HL-60/S4 (cell line): ENCODE measurements around the gene ALG14.
"Not testable (repeated sequence)": the region's sequence is repeated elsewhere in the genome, so short reads cannot be mapped to it uniquely, and the experiment has no call there.

ENCODE experiments used
- in situ Hi-C: fragments of 300-500 bp; cut with MboI; formaldehyde crosslinking; loops from 2 replicates; pipeline ENCODE4 v1.14.3; 2022; ENCODE audit warnings: low sequenced_read_pairs

The ALG14 gene

DNA sequence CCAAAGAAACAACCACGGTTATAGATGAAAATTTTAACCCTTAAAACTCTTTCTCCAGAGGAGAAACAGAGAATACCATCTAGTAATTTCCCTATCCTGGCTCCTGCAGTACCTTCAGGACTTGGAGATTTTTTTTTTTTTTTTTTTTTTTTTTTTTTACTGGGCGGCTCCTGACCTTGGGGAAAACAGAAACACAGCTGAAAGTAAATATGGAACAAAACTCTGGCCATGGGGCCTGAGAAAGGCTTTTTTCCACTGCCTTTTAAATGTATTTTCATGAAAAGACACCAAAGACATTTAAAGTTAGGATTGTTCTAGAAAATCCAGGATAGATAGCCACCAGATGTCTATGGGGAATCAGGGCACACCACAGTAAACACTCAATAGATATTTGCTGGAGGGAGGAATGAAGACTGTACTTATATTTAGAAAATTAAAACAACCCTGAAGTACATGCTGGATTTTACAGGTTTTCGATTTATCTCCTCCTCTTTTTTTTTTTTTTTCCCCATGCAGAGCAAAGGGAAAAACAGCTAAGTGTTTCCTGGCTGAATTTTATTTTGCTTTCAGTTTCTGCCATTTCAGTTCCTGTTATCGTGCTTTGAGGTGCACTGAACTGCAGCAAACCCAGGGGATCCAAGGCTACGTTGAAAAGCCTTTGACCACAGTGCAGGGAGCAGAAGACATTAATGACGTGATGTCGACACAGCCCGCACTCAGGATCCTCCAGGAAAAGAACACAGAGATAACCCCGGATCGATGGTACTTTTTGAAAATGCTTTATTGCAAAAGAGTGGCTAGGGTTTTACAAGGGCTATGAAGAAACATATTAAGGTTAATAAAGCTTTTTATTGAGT, 110.1 kb downstream of the ALG14 start:
- in situ Hi-C loops, result no loop called here

DNA sequence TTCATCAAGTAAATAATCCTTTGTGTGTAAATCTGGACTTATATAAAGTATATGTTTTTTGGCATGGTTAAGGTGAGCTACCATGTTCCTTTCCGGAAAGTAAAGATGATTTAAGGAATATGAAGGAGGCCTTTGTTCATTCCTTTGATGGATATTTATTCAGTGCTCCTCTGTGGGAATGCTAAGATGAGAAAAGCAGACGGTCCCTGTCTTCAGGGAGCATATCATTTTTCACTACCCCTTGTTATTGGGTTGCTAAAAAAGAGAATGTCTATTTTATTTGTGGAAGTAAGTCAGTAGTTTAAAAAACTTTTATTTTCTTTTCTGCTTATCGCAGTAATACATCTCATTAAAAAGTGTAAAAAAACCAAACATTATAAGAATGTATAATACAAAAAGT, 110.8 kb downstream of the ALG14 start:
- in situ Hi-C loops, result no loop called here

- in situ Hi-C loops, result no loop called here
These were observed 111.2 kb downstream of the ALG14 start for GRCh38 chr1:94961582-94961981.

- in situ Hi-C loops, result no loop called here
These were observed 114.7 kb downstream of the ALG14 start for GRCh38 chr1:94958081-94958480.

DNA sequence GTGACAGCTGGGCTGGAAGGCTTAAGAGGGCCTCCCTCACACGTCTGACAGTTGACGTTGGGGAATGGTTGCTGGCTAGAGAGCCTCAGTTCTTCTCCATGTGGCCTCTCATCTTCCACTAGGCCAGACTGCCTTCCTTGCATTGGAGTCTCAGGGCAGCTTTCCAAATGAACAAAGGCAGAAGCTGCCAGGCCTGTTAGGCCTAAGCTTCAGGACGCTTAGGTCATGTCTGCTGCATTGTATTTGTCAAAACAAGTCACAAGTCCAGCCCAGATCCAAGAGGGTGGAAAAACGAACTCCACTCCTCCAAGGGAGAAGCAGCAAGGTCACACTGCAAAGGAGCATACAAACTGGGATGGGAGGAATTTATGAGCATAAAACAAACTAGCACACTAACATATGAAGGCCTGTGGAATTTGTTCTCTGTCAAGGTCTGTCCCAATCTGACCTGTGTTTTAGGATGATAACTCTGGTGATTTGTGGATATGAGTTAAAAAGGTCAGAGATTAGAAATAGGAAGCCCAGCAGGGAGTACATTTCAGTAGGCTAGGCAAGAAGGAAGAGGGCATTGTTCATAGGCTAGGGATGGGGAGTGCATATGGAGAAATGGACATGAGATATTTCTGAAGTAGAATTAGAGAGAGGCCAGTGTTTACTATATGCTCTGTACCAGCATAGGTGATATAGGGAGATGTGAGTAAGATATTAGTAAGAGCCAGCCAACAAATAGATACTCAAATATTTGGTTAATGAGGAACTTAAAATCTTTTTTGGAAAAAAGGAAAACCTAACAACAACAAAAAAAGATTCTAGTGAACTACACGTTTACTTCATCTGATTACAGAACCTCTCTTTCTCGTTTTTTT, 116.8 kb downstream of the ALG14 start:
- in situ Hi-C loops, result no loop called here

DNA sequence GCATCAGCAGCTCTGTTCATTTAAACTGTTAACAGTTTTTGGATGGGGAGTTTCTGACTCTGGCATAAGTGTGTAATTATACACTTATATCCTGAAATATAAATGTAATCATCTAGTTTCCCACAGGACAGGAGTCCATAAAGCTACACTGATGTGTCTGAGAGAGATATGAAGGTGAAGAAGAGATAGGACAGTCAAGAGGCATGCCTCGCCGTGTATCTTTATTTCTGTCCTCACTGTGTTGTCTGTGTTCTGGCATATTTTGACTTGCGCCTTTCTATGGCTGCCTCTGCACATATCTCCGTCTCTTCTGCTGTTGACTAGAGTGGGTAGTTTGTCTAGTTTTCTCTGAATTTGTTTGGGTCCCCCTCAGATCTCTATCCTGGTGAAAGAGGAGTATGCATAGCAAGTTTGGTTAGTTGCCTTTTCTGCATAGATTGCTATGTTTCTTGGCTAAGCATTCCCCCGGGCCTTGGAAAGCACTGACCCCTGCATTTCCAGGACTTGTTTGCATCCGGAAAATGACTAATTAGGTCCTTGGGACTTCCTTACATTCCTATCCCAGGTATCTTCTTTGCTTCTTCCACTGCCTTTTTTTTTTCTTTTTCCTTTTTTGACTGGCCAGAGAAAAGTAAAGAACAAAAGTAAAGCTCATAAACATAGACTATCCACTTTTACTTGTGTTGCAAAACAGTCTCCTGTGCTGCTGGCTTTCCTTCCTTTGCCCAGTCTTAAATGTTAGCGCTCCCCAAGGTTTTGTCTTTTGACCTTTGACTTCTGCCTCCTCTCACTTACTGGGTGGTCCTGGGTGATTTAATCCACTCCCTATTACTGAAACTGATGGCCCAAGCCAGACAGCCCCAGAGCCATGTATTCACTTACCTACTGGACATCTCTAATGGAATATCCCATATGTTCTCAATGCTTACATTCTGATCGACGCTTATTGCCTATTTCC, 118.2 kb downstream of the ALG14 start:
- in situ Hi-C loops, result no loop called here

GRCh38 chr1:94953746-94954145, 119.0 kb downstream of the ALG14 start:
- in situ Hi-C loops, result no loop called here

GRCh38 chr1:94953107-94953506, 119.6 kb downstream of the ALG14 start:
- in situ Hi-C loops, result no loop called here

DNA sequence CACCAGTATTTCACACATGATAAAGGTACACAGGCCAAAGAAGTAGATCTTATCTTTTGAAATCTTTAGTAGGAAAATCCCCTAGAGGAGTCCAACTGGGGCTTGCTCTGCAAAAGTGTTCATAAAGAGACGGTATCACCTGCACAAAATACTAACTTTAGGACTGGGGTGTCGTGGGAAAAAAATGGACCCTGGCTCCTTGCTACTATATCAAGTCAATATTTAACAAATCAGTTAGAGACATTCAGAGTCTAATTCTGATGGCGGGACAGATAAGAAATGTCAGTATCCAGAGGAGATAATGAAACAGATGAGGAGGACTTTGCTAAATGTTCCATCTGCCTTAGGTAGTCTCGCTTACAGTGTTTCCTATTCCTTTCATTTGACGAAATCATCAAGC, 120.2 kb downstream of the ALG14 start:
- in situ Hi-C loops, result no loop called here

DNA sequence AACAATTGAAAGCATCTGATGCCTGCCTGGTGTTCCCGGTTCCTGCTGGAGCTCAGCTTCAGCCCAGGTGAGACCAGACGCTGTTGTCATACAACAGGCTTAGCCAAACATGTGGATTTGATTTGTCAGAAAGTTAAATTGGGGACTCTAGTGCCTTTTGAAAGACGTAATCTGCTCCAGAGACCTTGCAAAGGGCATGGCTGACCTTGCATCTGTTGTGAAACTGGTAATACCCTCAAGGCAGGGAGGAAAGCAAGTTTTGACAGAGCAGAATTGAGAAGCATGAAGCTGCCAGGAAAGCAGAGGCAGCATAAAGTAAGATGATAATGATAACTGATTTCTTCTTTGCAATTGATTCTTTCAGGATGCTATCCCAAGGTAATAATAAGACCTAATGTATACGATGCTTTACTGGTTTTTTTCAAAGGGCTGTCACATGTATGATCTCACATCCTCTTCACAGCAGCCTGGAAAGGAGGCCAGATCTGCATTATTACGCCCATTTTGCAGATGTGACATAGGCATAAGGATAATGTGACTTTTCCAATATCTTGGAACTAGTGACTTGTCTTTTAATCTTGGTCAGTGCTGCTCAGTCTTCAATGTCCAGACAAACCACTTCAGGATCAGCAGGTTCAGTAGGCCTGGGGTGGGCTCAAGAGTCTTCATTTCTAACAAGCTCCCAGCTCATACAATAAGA, 121.1 kb downstream of the ALG14 start:
- in situ Hi-C loops, result no loop called here

- in situ Hi-C loops, result no loop called here
These were observed 121.7 kb downstream of the ALG14 start for GRCh38 chr1:94951046-94951445.

DNA sequence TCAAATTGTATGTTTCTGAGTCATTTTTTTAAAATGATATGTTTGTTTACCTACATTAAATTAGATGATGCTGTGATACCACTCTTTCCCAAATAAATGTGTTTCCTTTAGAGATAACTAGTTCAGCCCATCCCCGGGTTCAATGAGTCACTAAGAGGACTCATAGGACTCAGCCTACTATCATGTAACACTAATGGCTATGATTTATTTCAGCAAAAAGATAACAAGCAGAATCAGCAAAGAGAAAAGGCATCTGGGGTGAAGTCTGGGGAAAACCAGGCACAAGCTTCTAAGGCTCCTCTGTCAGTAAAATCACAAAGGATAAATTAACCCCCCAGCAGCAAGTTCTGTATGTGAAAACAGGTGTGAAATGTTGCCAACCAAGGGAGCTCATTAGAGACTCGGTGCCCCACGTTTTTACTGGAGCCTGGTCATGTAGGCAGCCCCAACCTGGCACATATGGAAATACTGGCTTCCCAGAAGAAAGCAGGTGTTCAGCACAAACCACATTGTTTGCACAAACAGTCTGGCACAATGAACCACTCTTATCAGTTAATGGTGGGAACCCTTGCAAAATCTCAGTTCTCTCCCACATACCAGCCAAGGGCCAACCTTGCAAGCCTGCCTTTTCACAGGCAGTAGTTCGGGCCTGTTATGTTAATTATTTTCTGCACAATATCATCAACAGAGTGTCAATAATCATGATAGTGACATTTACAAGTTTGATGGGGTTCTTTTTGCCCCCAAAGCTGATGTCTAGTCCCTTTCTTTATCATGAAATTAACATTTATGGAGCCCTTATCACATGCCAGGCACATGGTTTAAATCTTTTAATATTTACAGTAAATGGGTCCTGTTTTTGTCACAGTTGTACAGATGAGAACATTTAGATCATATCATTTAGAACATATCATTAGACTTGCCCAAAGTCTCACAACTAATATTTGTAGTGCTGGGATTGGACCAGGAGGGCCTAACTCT, 122.8 kb downstream of the ALG14 start:
- in situ Hi-C loops, result no loop called here

GRCh38 chr1:94947437-94947836, 125.3 kb downstream of the ALG14 start:
- in situ Hi-C loops, result no loop called here

GRCh38 chr1:94946886-94947285, 125.9 kb downstream of the ALG14 start:
- in situ Hi-C loops, result no loop called here

DNA sequence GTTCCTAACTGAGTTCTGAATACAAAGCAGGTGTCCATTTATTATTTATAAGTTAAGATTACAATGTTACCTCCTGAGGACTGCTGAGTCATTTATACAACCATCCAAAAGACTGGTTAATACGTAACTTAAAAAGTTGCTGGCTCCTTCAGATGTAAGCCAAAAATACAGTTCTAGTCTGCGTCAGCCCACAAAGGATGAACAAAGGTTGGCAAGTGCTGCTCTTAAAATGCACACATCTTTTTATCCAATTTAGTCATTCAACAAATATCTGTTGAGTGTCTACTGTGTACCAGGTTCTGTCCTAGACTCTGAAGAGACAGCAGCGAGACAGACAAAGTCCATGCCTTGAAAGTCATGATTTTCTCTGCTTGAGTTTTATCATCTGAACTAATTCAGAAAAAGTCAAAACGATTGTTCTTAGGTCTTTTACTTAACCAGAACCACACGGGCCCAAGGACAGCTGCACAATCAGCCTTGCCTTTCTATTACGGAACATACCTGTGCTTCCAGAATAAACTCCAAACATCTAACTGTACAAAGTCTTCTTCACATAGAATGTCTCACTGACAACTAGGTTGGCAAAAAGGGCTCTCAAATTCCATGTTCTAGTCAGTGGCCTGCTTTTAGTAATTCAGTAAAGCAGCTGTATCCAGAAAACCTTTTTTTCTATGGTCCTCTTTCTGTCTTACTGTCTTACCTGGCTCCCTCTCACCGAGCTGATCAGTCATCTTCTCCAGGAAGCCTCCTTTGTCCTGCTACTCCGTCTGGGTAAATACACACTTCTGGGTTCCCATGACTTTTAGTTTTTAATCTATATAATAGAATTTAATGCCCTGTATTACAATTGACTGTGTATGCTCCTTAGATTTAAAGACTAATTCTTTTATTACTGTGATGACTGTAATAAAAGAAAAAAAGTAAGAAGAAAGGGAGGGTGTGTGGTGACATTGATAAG, 130.3 kb downstream of the ALG14 start:
- in situ Hi-C loops, result no loop called here

- in situ Hi-C loops, result not testable (repeated sequence)
These were observed 131.3 kb downstream of the ALG14 start for GRCh38 chr1:94941480-94941879.

GRCh38 chr1:94940738-94941137, 132.0 kb downstream of the ALG14 start:
- in situ Hi-C loops, result no loop called here

GRCh38 chr1:94937820-94938219, 134.9 kb downstream of the ALG14 start:
- in situ Hi-C loops, result no loop called here
